Esophagus (tissue), 2 donors: ENCODE data around the gene LALBA. TPM values are rescaled to one million over a fixed set of nuclear protein-coding genes. Genes with fewer than 3 reads are reported as not detected.

Experiments
- H3K27ac ChIP-seq, 2 donors: one replicate each; pipeline ENCODE4 v1.5.1; 2013; ENCODE audit warnings: low read depth in 2 of 2, mild to moderate bottlenecking in 2 of 2, inconsistent platforms in 1 of 2, low read length in 1 of 2, moderate library complexity in 1 of 2
- H3K27me3 ChIP-seq, 2 donors: one replicate each; pipeline ENCODE4 v1.6.1; 2013; ENCODE audit warnings: low read length in 2 of 2, control low read depth in 1 of 2, mild to moderate bottlenecking in 1 of 2; ENCODE audit not compliant: insufficient read depth in 2 of 2, control insufficient read depth in 1 of 2
- H3K36me3 ChIP-seq, 2 donors: one replicate each; pipeline ENCODE4 v1.6.1; 2013; ENCODE audit warnings: low read length in 1 of 2; ENCODE audit not compliant: control insufficient read depth in 2 of 2, insufficient read depth in 2 of 2
- H3K4me1 ChIP-seq, 2 donors: one replicate each; pipeline ENCODE4 v1.6.1; 2013; ENCODE audit warnings: low read length in 1 of 2; ENCODE audit not compliant: control insufficient read depth in 2 of 2, insufficient read depth in 2 of 2
- H3K4me3 ChIP-seq, 2 donors: one replicate each; pipeline ENCODE4 v1.5.1; 2013; ENCODE audit warnings: low read length in 2 of 2, mild to moderate bottlenecking in 2 of 2, low read depth in 1 of 2, moderate library complexity in 1 of 2
- H3K9me3 ChIP-seq, 2 donors: one replicate each; pipeline ENCODE4 v1.6.1; 2013; ENCODE audit warnings: mild to moderate bottlenecking in 2 of 2, low read depth in 1 of 2, low read length in 1 of 2, moderate library complexity in 1 of 2; ENCODE audit not compliant: control insufficient read depth in 2 of 2, insufficient read depth in 1 of 2
- WGBS, 2 donors: extraction: QIAGEN DNeasy Blood & Tissue Kit; methylation state at CpG; one replicate each; pipeline ENCODE4 v1.1.7; 2013; 5-methylcytosine and 5-hydroxymethylcytosine counted together
- polyA plus RNA-seq, 2 donors: library from polyadenylated mRNA; stranded (reverse); fragments of 200-250 nt; gene quantifications; one replicate each; pipeline ENCODE4 v1.2.3, GENCODE V29; 2013
- donor health status: healthy with polysubstance abuse.
- donor health status: Bipolar disorder and iron deficiency.

The LALBA gene
- polyA plus RNA-seq = not detected

DNA sequence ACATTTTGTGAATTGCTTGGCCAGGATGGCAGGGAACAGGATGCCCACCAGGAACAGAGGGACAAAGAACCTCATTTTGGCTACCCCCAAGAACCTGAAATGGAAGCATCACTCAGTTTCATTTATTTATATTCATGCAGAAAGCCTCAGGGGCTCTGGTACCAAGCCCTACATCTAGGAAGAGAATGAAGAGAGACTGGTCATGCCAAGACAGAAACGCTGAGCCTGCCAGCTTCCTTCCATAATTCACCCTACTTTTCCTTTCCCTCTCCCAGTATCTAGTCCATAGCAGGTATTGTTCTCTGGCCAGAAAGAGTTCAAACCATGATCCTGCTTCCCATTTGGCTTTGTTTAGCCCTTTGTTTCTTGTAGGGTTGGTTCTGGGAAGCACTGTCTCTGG, at the start of gene LALBA:
TSS of gene LALBA (minus strand) at position 101 of the 400 bp plus-strand sequence. CDS start at position 75, 26 bp downstream.
- WGBS, 2 donors = 44 to 54% methylated on average over 1 of the region's 1 CpG
- no peaks in the 10 kb centered on the region for H3K4me1 ChIP-seq
- H3K36me3 ChIP-seq = no peaks in the 10 kb centered on the region
- no peak within 1 kb of the TSS for H3K27ac ChIP-seq
- no peaks in the 10 kb centered on the region for H3K9me3 ChIP-seq
- no peaks in the 10 kb centered on the region for H3K27me3 ChIP-seq
- no peak within 1 kb of the TSS for H3K4me3 ChIP-seq

DNA sequence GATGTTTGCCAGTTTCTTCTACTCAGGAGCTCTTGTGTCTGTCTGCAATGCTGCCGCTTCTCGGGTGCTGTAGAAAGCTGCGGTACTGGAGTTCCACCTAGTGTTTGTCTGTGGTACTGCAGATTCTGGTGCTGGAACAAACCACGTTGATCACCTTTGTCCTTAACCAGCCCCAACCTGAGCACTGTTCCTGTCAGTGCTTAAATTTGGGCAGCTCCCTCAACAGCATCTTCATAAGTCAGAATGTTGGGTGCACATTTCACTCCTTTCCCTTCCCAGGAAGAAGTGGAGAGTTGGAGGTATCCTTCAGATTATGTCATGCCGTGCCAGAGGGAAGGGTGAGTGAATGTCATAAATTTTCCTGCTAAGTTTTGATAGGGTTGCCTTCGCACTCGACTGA, 48.7 kb upstream of the LALBA start:
- Histone ChIP-seq H3K27ac (no peak overlapping the region), H3K4me1 (peaks cover 0 to 2% of the 10 kb centered on the region in 2 donors), H3K27me3 (no peaks in the 10 kb centered on the region), H3K36me3 (no peaks in the 10 kb centered on the region), H3K9me3 (no peaks in the 10 kb centered on the region), H3K4me3 (no peak overlapping the region)
- WGBS, 2 donors = 21 to 22% methylated on average over 7 of the region's 7 CpGs

DNA sequence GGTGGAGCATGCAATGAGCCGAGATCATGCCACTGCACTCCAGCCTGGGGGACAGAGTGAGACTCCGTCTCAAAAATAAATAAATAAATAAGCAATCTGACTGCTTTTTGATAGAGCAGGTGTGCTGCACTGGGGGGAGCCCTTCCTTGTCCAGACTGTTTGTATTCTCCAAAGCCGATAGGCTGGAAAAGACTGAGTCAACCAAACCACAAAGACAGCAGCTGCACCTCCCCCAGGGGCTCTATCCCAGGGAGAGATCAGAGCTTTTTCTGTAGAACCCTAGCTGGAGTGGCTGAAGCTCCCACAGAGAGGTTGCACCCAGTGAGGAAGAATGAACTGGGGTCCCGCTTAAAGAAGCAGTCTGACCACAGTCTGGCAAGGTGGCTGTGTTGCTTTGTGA, 45.8 kb upstream of the LALBA start:
- H3K4me1 ChIP-seq = no peaks in the 10 kb centered on the region
- no peaks in the 10 kb centered on the region for H3K9me3 ChIP-seq
- no peaks in the 10 kb centered on the region for H3K27me3 ChIP-seq
- H3K27ac ChIP-seq = no peak overlapping the region
- H3K4me3 ChIP-seq = no peak overlapping the region
- 79 to 84% methylated on average over 4 of the region's 4 CpGs for WGBS, 2 donors
- H3K36me3 ChIP-seq = no peaks in the 10 kb centered on the region

DNA sequence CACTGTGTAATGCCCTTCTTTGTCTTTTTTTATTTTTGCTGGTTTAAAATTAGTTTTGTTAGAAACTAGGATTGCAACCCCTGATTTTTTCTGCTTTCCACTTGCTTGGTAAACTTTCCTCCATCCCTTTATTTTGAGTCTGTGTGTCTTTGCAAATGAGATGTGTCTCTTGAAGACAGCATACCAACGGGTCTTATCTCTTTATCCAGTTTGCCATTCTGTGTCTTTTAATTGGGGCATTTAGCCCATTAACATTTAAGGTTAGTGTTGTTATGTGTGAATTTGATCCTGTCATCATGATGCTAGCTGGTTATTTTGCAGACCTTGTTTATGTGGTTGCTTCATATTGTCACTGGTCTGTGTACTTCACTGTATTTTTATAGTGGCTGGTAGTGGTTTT, 43.5 kb upstream of the LALBA start:
- no peaks in the 10 kb centered on the region for H3K27me3 ChIP-seq
- H3K9me3 ChIP-seq = no peaks in the 10 kb centered on the region
- H3K4me3 ChIP-seq = no peak overlapping the region
- H3K4me1 ChIP-seq = no peaks in the 10 kb centered on the region
- WGBS, 2 donors = 68 to 83% methylated on average over 1 of the region's 1 CpG
- no peak overlapping the region for H3K27ac ChIP-seq
- H3K36me3 ChIP-seq = no peaks in the 10 kb centered on the region

DNA sequence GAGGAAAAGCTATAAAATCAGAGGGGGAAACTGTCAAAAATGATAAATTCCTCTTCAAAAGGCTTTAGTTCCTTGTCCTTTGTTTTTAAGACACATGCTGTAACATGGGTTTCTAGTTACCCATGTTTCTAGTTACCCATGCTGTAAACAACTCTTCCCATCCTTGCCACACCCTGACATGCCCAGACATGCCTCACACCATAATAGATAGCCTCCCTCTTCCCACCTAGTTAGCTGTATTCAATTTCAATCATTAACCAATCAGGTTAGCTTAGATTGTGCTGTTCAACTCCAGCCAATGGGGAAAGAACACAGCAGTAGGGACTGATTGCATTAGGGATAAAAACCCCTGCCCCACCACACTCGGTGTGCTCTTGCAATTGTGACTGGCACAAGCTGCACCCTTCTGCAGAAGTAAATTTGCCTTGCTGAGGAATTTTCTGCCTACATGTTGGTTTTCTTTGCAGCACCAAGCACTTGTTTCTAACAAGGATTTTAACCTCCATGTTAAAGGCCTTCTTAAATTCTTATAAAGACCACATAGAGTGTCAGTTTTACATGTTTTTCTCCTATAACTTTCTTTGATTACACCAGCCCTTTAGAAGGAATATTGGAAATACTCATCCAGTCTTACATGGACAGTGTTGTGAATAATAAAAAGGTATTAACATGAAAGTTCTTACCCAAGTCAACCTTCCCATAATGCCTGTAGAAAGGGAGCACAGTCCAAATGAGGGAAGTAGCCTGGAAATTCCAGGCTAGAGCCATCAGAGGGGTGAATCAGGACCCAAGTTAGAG, 32.5 kb upstream of the LALBA start:
- no peaks in the 10 kb centered on the region for H3K36me3 ChIP-seq
- no peak overlapping the region for H3K4me3 ChIP-seq
- H3K4me1 ChIP-seq = no peaks in the 10 kb centered on the region
- H3K9me3 ChIP-seq = peaks cover 4 to 5% of the 10 kb centered on the region in 2 donors
- WGBS, 2 donors = 47 to 52% methylated on average over 1 of the region's 1 CpG
- no peak overlapping the region for H3K27ac ChIP-seq
- no peaks in the 10 kb centered on the region for H3K27me3 ChIP-seq

DNA sequence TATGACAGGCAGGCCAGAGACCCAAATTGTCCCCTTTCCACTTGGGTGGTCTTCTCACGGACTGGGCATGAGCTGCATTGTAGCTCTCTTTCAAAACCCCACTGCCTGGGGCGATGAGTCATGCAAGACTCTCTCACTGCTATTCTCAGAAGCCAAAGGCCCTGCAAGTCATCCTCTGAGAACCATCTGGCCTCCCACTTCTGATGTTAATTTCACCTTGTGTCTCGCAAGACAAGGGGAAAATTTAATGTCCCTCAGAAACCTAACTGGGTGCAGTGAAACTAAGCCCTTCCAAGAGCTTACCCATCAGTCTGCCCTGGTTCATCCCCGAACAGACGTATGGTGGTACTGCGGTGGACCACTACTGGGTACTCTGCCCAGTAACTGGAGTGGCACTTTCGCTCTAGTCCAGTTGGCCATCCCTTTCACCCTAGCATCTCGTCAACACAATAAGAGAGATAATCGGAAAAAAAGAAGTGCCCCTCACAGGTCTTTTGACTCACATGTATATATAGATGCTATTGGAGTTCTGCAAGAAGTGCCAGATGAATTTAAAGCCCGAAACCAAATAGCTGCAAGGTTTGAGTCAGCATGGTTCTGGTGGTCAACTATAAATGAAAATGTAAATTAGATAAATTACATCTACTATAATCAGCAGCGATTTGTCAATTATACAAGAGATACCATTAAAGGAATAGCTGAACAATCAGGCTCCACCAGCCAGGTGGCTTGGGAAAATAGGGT, 31.3 kb upstream of the LALBA start:
- Histone ChIP-seq H3K36me3 (no peaks in the 10 kb centered on the region), H3K9me3 (peaks cover 1 to 3% of the 10 kb centered on the region in 2 donors), H3K27me3 (no peaks in the 10 kb centered on the region), H3K4me1 (no peaks in the 10 kb centered on the region), H3K4me3 (no peak overlapping the region), H3K27ac (no peak overlapping the region)
- 82 to 84% methylated on average over 11 of the region's 11 CpGs for WGBS, 2 donors

DNA sequence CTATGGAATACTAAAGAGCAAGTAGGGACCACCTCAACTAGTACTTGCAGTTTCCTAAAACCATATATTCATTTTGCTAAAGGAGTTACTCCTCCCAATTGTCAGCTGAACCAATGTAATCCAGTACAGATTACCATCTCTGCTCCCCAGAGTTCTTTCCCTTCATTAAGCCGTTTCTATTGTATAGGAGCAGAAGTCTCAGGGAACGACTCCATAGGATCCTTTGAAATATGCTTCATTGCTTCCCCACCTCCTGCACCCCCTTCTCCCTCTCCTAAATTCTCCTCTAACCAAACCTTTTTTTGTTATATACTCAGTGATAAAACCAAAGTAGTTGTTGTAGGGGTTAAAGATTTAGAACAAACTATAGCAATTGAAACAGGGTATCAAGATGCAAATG, 30.7 kb upstream of the LALBA start:
- Histone ChIP-seq H3K9me3 (peaks cover 0 to 2% of the 10 kb centered on the region in 2 donors), H3K4me1 (no peaks in the 10 kb centered on the region), H3K27ac (no peak overlapping the region), H3K36me3 (no peaks in the 10 kb centered on the region), H3K4me3 (no peak overlapping the region), H3K27me3 (no peaks in the 10 kb centered on the region)
- 71 to 78% methylated on average over 2 of the region's 2 CpGs for WGBS, 2 donors

DNA sequence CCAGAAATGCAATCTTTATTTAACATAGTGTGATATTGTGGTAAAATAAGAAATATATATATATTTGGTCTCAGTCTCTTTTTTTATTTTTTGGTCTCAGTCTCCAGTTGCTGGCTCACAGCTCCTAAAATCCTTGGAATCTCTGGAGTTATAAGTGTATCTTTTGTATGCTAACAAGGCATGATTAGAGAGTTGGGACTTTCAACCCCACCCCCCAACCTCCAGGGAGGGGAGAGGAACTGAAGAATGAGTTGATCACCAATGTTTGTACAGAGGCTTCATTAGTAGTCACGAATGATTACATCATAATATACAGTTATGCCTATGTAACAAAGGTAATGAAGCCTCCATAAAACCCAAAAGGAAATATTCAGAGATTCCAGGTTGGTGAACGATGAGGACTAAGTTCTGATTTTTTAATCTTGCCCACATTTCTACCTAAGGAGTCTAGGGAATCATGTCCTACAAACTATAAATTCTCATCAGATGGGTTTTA, 22.8 kb upstream of the LALBA start:
- 56 to 59% methylated on average over 2 of the region's 2 CpGs for WGBS, 2 donors
- H3K4me3 ChIP-seq = no peak overlapping the region
- no peaks in the 10 kb centered on the region for H3K36me3 ChIP-seq
- peaks cover 0 to 2% of the 10 kb centered on the region in 2 donors for H3K9me3 ChIP-seq
- H3K4me1 ChIP-seq = no peaks in the 10 kb centered on the region
- no peak overlapping the region for H3K27ac ChIP-seq
- no peaks in the 10 kb centered on the region for H3K27me3 ChIP-seq

DNA sequence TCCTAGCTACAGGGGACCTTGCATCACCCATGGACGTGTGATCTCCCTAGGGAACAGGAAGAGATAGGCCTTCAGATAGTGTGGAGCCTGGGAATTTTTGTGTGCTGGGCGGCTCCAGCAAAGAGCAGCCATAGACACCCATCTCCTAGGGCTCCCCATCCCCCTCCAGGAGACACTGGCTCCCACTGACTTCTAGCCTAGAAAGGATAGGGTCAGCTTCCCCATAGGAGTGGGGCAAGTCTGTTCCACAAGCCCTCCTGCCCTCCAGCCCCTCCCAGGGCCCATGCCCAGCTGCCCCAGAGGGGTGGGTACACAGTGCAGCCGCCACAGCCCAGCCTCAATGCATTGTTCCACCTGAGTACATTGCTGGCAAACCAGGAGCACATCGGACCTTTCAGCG, 16.5 kb upstream of the LALBA start:
- WGBS, 2 donors = 85 to 90% methylated on average over 5 of the region's 5 CpGs
- no peaks in the 10 kb centered on the region for H3K9me3 ChIP-seq
- H3K4me1 ChIP-seq = no peaks in the 10 kb centered on the region
- no peaks in the 10 kb centered on the region for H3K36me3 ChIP-seq
- H3K27ac ChIP-seq = no peak overlapping the region
- H3K4me3 ChIP-seq = no peak overlapping the region
- H3K27me3 ChIP-seq = no peaks in the 10 kb centered on the region
